Measurements from ENCODE around the gene SLC34A3.
"Not testable (repeated sequence)": the region's sequence is repeated elsewhere in the genome, so short reads cannot be mapped to it uniquely, and the experiment has no call there.

Gene SLC34A3

DNA sequence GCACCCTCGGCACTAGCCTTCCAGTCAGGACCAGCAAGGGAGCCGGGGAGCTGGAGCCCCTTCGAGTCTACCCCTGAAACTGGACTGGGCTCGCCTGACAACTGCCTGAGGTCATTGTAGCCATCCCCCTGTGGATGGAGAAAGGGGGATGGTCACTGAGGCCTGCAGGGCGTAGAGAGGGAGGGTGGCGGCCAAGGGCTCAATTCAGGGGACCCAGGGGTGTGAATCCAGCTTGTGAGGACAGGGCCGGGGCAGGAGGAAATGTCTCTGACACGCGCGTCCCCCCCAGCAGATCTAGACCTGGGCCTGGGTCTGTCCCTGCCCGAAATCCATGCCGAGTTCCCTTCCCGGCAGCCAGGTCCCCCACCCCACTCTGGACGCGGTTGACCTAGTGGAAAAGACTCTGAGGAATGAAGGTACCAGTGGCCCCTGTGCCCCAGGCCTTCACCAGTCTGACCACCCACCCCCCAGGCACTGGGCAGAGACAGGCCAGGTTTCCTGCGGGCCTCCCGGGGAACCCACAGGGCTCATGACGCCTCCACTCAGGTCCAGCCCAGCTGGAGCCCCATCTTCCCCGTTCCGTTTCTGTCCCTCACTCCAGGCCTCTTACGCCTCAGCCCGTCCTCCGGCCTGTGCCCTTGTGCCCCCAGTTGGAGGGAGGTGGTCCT is 805 bp downstream of the SLC34A3 start:
- DNase-seq: no peak

DNA sequence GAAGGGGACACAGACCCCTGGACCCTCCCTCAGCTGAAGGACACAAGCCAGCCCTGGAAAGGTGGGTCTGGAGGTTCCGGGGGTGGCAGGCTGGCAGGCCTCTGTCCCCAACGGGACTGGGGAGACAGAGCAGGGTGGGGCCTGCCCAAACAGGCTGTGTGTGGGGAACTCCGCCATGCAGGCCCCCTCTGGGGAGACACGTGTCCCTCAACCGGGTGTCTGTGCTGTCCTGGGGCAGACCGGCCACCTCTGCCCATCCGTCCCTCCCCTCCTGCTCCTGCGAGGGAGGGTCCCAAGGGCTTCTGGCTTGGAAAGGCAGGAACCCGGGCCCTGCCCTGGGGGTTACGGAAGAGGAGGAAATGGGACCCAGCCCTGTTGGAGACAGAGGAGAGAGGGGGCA is 1.4 kb downstream of the SLC34A3 start:
- no peak for DNase-seq

DNA sequence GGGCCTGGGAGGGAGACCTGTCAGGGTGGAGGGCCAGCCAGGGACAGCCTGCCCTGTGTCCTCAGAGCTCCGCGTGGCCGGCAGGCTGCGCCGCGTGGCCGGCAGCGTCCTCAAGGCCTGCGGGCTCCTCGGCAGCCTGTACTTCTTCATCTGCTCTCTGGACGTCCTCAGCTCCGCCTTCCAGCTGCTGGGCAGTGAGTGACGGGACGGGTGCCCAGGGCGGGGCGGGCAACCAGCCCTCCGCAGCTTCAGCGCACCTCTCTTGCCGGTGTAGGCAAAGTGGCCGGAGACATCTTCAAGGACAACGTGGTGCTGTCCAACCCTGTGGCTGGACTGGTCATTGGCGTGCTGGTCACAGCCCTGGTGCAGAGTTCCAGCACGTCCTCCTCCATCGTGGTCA is 1.8 kb downstream of the SLC34A3 start:
- no peak for DNase-seq

DNA sequence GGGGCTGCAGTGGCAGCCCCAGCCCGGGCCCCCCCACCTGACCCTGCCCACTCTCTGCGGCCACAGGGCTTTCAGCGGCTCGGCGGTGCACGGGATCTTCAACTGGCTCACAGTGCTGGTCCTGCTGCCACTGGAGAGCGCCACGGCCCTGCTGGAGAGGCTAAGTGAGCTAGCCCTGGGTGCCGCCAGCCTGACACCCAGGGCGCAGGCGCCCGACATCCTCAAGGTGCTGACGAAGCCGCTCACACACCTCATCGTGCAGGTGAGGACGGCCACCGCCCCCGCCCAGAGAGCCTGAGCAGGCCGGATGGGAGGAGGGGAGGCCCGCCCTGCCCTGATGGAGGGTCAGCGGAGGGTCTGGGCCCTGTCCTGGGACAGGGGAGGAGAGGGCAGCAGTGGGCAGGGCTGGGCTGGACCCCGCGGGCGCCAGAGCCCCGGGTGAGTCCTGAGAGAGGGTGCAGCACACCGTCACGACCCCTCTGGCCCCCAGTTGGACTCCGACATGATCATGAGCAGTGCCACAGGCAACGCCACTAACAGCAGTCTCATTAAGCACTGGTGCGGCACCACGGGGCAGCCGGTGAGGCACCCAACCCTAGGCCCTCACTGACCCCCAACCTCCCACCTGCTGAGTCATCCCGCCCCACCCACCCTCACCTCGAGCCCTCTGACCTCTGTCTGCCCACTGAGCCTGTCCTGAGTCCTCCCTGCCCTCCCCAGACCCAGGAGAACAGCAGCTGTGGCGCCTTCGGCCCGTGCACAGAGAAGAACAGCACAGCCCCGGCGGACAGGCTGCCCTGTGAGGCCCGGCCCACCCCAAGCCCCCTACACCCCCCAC is 2.7 kb downstream of the SLC34A3 start:
- DNase-seq: no peak

DNA sequence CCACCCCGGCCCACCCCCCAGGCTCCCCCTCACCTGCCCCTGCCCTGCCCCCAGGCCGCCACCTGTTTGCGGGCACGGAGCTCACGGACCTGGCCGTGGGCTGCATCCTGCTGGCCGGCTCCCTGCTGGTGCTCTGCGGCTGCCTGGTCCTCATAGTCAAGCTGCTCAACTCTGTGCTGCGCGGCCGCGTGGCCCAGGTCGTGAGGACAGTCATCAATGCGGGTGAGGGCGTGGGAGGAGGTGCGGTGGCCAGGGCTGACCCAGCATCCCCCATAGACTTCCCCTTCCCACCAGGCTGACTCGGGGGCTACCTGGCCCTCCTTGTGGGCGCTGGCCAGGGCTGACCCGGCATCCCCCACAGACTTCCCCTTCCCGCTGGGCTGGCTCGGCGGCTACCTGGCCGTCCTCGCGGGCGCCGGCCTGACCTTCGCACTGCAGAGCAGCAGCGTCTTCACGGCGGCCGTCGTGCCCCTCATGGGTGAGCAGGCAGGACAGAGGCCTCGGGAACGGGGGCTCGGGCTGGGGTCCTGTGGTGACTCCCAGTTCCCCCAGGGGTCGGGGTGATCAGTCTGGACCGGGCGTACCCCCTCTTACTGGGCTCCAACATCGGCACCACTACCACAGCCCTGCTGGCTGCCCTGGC is 3.5 kb downstream of the SLC34A3 start:
- no peak for DNase-seq

DNA sequence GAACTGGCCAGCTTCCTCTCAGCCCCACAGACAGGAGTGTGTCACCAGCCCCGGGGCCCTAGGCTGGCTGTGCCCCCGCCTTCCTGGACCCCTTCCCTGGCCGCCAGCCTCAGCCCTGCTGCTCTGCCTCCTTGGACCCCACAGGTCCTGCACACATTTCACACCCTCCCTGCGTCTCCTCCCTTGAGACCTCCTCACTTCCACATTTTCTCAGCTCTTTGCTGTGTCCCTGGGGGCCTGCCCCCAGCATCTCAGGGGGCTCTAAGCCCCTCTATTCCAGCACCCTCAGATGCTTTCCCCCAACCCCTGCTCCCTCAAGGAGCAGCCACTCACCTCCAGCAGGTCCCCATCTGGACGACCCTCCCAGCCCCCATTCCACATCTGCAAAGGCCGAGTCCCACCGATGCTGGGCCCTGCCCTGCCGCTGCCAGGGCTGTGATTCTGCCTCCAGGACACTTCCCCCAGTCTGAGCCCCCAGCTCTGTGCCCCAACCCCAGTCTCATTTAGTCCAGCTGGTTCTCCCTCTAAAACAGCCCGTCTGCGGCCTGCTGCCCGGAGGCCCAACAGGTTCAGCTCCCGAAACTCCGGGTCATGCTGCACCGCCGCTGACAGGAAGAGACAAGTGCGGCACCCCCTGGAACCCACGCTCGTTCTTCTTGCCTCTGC is 4.2 kb downstream of the SLC34A3 start:
- DNase-seq: no peak

DNA sequence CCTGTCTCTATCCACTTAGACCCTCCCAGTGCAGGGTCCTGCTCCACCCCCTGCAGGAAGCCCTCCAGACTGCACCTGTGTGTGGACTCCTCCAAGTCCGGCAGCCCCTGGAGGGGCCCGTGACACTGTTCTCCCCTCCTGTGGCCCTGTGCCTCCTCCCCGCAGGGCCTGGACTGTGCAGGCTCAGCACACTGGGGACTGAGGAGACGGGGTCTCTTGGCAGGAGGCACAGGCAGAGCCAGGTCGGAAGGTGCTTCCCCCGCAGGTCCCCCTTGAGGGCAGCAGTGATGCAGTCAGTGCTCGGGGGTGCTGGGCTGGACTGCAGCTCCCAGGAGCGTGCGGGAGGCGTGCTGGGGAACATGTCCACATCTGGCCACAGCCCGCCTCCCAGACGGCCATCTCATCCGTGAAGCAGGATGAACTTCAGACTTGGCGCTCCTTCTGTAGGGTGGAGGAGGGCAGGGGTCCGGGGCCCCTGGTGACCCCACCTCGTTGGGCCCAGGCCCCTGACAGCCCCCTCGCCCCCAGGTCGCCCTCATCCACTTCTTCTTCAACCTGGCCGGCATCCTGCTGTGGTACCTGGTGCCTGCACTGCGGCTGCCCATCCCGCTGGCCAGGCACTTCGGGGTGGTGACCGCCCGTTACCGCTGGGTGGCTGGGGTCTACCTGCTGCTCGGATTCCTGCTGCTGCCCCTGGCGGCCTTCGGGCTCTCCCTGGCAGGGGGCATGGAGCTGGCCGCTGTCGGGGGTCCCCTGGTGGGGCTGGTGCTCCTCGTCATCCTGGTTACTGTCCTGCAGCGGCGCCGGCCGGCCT is 4.9 kb downstream of the SLC34A3 start:
- DNase-seq: no peak

DNA sequence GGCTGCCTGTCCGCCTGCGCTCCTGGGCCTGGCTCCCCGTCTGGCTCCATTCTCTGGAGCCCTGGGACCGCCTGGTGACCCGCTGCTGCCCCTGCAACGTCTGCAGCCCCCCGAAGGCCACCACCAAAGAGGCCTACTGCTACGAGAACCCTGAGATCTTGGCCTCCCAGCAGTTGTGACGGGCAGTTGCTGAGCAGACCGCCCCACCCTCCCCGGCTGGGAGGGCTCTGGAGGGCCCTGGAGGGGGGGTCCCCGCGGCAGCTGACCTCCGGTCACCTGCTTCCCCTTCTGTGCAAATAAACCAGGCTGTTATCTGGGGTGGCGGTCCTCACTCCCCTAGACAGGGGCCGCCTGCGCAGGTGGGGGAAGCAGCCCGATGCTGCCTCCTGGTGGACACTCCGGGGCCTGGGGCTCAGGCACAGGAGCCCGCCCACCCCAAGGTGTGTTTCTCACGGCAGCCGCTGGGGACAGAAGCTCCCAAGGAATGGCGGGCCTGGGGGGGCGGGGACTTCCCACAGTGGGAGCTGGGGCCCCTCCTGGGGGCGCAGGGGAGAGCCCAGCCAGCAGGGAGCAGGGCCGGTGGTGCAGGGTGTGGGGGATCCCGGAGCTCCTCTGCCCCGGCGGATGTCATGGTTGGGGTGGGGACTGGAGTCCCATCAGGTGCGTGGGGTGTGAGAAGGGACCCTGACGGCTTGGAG is 5.7 kb downstream of the SLC34A3 start:
- peak; percentile 94 for DNase-seq

DNA sequence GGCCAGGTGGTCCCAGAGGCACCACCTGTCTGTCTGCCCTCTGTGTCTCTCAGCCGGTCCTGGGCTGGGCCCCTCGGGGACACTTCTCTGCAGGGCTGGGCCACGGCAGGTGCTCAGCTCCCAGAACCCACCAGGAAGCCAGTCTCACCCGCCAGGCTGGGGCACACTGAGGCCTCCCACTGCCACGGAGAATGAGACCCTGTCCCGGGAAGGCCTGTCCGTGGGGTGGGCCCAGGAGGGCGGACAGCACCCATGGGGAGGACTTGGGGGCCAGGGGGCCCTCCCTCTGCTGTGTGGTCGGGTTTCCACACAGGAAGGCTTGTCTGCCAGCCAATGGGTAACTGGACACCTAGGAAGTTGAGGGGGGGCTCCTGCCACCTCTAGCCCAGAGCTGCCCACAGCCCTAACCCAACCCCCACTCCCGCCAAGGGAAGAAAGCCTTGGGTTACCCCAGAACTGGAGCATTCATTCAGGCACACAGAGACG is 6.3 kb downstream of the SLC34A3 start:
- no peak for DNase-seq

DNA sequence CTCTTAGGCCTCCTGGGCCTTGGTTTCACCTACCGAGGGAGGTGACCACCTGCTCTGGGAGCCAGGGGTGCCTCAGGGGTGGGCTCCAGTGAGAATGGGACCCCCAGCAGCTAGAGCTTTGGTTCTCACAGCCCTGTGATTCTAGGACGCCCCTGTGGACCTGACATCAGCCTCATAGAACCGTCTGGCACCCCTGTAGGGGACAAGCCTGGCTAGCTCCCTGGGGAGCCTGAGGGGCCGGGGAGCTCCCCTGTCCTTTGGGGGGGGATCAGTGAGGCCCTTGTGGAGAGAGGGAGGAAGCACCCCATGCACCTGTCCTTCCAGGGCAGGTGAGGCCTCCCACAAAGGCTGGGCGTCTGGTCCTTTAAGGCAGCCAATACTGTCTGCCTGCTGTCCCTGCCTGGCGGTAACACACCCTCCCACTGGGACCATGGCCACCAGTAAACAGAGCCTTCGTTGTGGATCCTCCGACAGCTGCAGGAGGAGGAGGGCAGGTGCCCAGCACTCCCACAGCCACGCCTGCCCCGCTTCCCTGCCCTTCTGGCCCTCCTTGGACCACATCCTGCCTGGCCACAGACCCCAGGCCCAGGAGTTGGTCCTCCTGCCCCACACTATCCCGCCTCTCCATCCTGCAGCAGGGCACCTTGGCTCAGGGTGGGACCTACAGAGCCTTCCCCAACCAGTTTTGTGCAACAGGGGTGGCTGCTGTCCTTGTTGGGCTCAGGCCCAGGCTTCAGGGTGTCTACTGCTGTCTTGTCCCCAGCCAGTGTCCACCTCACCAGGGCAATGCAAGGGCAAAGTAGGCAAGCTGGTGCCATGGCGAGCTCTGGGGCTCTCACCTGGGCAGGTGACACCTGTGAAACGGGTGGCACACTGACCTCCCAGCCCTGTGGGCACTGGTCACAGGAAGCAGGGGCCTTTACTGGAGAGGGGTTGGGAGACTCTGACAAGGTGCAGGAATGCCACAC is 7.3 kb downstream of the SLC34A3 start:
- no peak for DNase-seq

DNA sequence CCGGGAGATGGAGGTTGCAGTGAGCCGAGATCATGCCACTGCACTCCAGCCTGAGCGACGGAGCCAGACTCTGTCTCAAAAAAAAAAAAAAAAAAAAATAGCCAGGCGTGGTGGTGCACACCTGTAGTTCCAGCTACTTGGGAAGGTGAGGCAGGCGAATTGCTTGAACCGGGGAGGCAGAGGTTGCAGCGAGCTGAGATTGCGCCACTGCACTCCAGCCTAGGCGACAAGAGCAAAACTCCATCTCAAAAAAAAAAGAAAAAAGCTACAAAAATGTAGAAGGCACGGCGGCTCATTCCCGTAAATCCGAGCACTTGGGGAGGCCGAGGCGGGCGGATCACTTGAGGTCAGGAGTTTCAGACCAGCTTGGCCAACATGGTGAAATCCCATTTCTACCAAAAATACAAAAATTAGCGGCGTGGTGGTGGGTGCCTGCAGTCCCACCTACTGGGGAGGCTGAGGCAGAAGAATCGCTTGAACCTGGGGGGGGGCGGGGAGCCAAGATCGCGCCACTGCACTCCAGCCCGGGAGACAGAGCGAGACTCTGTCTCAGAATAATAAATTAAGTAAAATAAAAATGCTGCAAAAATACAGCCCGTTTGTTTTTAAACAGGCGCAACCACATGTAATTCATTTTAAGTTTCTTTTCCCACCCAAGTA is 9.0 kb downstream of the SLC34A3 start:
- not testable (repeated sequence) for DNase-seq

DNA sequence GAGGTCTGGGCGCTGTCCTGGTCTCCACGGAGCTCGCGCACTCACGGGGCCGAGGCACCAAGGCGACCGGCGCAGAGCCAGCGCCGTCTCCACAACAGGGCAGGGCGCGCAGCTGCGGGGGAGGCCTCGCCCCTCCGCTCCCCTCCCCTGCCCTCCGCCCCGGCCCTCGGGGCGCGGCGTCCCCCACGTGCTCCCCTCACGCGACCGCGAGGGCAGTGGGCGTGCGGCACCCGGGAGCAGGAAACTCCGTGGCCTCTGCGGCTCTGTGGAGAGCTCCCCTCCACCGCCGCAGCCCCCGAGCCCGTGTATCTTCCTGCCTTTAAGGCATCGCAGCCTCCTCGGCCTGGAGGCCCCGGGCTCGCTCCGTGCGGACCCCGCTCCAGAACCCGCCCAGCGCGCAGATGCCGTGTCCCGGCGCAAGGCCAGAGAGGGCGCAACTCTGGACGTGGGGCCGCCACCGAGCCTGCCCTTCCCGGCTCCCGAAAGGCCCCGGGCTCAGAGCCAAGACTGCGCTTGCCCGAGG is 9.7 kb downstream of the SLC34A3 start:
- peak; percentile 70 for DNase-seq

DNA sequence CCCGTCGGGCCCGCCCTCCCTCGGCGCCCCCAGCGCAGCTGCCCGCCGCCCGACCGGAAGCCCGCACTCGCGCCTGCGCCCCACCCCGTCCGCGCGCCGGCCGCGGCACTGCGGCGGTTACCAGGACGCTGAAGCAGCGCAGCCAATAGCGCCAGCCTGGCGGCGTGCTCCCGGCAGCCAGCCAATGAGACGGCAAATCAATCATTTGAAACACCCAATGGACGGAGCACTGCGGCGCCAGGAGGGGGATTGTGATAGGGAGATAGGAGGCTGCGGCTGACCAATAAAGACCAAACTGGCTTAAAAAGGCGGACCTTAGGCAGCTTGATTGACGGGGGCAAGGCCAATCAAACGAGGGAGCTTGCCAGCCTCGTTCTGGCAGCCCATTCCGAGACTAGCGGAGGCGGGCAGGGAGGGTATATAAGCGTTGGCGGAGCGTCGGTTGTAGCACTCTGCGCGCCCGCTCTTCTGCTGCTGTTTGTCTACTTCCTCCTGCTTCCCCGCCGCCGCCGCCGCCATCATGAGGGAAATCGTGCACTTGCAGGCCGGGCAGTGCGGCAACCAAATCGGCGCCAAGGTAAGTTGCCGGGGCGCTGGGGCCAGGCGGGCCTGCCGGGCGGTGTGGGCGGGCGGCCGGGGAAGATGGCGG is 10.3 kb downstream of the SLC34A3 start, which contains the start of gene TUBB4B:
Gene TUBB4B, plus strand, starts transcription at position 447 of the 649 bp plus-strand sequence. Its CDS starts 74 bp downstream, at position 521.
- peak; percentile 93 for DNase-seq

DNA sequence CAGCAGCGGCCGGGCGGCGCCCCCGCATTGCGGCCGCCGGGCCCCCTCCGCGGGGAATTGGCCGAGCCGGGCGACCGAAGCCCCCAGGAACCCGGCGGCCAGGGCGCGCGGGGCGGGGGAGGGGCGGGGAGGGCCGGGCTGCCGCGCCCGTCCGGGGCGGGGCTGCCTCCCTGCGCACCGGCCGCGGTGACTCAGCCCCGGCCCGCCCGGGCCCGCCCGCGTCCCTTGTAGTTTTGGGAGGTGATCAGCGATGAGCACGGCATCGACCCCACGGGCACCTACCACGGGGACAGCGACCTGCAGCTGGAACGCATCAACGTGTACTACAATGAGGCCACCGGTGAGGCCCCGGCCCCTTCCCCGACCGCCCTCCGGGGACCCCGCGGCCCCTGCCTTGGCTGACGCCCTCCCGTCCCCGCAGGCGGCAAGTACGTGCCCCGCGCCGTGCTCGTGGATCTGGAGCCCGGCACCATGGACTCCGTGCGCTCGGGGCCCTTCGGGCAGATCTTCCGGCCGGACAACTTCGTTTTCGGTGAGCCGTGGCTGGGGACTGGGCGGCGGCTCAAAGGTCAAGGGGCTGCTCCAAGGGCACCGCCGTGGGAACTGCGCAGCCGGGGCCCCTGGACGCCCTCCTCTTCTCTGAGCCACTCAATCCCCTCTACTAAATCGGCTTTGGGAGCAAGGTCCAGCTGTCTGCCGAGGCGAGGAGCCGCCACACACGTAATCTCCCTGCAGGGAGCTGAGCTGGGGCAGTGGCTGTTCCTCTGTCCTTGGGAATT is 11.0 kb downstream of the SLC34A3 start:
- peak; percentile 74 for DNase-seq

DNA sequence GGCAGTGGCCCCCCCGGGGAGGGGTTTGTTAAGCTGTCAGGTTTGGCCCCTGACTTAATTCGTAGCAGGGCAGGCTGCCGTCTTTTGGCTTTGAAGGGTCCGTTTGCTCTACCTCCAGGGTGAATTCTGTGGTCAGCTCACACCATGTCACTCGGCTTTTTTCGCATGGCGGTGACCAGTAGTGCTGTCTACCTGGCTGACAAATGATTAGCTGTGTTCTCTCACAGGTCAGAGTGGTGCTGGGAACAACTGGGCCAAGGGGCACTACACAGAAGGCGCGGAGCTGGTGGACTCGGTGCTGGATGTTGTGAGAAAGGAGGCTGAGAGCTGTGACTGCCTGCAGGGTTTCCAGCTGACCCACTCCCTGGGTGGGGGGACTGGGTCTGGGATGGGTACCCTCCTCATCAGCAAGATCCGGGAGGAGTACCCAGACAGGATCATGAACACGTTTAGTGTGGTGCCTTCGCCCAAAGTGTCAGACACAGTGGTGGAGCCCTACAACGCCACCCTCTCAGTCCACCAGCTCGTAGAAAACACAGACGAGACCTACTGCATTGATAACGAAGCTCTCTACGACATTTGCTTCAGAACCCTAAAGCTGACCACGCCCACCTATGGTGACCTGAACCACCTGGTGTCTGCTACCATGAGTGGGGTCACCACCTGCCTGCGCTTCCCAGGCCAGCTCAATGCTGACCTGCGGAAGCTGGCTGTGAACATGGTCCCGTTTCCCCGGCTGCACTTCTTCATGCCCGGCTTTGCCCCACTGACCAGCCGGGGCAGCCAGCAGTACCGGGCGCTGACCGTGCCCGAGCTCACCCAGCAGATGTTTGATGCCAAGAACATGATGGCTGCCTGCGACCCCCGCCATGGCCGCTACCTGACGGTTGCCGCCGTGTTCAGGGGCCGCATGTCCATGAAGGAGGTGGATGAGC is 11.8 kb downstream of the SLC34A3 start:
- no peak for DNase-seq

DNA sequence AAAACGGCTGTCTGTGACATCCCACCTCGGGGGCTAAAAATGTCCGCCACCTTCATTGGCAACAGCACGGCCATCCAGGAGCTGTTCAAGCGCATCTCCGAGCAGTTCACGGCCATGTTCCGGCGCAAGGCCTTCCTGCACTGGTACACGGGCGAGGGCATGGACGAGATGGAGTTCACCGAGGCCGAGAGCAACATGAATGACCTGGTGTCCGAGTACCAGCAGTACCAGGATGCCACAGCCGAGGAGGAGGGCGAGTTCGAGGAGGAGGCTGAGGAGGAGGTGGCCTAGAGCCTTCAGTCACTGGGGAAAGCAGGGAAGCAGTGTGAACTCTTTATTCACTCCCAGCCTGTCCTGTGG is 12.5 kb downstream of the SLC34A3 start:
- DNase-seq: not testable (repeated sequence)

Measured in stimulated activated CD4-positive, alpha-beta T cell treated with anti-CD3 and anti-CD28 coated beads, Interleukin-4, amount 100 ng/mL, for 1 hour (primary cell).